ENCODE data around the gene METTL25. TPM values are rescaled to one million over a fixed set of nuclear protein-coding genes. Genes with fewer than 3 reads are reported as not detected.

METTL25 gene
- total and polyA plus RNA-seq, 10 of the 15 experiments (the other 5 are each of a cell fraction or from before 2014, with no cell fraction given), result 5.6 to 11.3 (median 8.0) TPM

DNA sequence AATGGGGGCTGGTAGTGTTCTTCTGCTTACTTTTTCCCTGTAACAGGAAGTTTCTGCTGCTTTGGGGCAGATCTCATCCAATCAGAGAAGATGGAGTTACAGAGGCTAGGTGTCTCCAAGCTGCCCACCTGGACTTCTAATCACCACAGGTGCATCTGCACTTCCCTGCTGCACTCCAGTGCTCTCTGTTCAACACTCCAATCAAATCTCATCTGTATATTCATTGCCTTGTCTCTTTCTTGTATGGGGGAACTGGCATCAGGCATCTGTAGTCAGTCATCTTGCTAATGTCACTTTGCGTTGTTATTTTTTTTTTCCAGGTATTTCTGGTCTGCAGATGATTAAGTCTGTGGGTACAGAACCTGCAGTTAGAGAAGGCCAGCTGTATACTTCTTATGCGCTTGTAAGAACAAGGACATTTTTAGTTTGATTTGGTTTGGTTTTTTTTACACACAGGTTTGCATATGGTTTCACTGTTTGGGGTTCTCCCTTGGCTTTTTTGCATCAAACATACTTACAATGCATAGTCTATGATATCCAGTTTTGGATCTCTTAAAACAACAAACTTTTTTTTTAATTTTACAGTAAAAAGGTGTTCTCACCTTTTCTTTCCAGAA, 116.0 kb downstream of the METTL25 start:
- H3K4me1 ChIP-seq (ENCODE audit: control insufficient read depth, insufficient read depth, low read length), result no peaks in the 10 kb centered on the region
- H4K20me1 ChIP-seq (ENCODE audit: control insufficient read depth, insufficient read depth), result no peaks in the 10 kb centered on the region
- ChIA-PET CTCF (no interaction called here), POLR2A (no interaction called here), RAD21 (ENCODE audit: unreplicated experiment) (no interaction called here), SMC1A (ENCODE audit: uncharacterized antibody, unreplicated experiment) (interaction anchor here (0.5 kb wide), 1 partner anchor 32 kb away, joined by 3 read pairs; no protein-coding TSS in a partner anchor)
- FAIRE-seq (no peak), DNase-seq (ENCODE audit: low read depth, low spot score) (peak; percentile 9), ATAC-seq (peak; percentile 50)
- 23% methylated on average over 2 of the region's 2 CpGs for WGBS (ENCODE audit: insufficient coverage, insufficient replicate concordance, low lambda C conversion rate, missing lambda C conversion rate)
- intact Hi-C loops (cut with micrococcal nuclease; ENCODE audit: unreplicated experiment), result no loop called here
- peaks cover 2% of the 10 kb centered on the region; the same call in 1 of the 3 replicates for H3K9me3 ChIP-seq (replicated peaks; ENCODE audit: control insufficient read depth, insufficient read depth, low read length)
- no peaks in the 10 kb centered on the region; a peak in 1 of 4 replicates for H3K36me3 ChIP-seq (ENCODE audit: control insufficient read depth in 2 of 2, insufficient read depth in 2 of 2, low read length in 1 of 2)
- H3K9ac ChIP-seq (ENCODE audit: control insufficient read depth, insufficient read depth, low read length), result no peak overlapping the region
- no peak overlapping the region for H3K4me2 ChIP-seq (ENCODE audit: control insufficient read depth, insufficient read depth)
- H2AFZ ChIP-seq (ENCODE audit: control insufficient read depth, low read depth, low read length), result no peak overlapping the region
- in situ Hi-C loops (cut with MboI), result no loop called here
- H3K79me2 ChIP-seq (ENCODE audit: control insufficient read depth, insufficient read depth, low read length), result no peaks in the 10 kb centered on the region
- no peak overlapping the region for H3K27ac ChIP-seq (ENCODE audit: control insufficient read depth, insufficient read depth)
- H3K27me3 ChIP-seq (replicated peaks in 1 of 2; ENCODE audit: control insufficient read depth in 2 of 2, insufficient read depth in 2 of 2, low read length in 1 of 2), result no peaks in the 10 kb centered on the region
- no peak overlapping the region for H3K4me3 ChIP-seq
- no TSS peak for BruUV-seq (replicated peaks)
- no peak for TF ChIP-seq RFX5 (IDR thresholded peaks at IDR 0.05; ENCODE audit: low read depth, low read length)
- peak; percentile 67; the same call in 1 of the 2 replicates for TF ChIP-seq ZNF384 (IDR thresholded peaks at IDR 0.05; ENCODE audit: borderline replicate concordance, low read depth, low read length)
- 0 out of 3 replicates have a peak, but pooled peaks have one; percentile 34 for TF ChIP-seq POU2F2 (IDR thresholded peaks at IDR 0.05; ENCODE audit: borderline replicate concordance, low read depth, low read length)
- TF ChIP-seq CHD2 (IDR thresholded peaks at IDR 0.05; ENCODE audit: borderline replicate concordance, low read depth, low read length), result no peak
- no peak for TF ChIP-seq RB1 (IDR thresholded peaks at IDR 0.05; ENCODE audit: borderline replicate concordance)
- no peak for TF ChIP-seq PML (IDR thresholded peaks at IDR 0.05; ENCODE audit: low read length)
- TF ChIP-seq, protein P1, sequence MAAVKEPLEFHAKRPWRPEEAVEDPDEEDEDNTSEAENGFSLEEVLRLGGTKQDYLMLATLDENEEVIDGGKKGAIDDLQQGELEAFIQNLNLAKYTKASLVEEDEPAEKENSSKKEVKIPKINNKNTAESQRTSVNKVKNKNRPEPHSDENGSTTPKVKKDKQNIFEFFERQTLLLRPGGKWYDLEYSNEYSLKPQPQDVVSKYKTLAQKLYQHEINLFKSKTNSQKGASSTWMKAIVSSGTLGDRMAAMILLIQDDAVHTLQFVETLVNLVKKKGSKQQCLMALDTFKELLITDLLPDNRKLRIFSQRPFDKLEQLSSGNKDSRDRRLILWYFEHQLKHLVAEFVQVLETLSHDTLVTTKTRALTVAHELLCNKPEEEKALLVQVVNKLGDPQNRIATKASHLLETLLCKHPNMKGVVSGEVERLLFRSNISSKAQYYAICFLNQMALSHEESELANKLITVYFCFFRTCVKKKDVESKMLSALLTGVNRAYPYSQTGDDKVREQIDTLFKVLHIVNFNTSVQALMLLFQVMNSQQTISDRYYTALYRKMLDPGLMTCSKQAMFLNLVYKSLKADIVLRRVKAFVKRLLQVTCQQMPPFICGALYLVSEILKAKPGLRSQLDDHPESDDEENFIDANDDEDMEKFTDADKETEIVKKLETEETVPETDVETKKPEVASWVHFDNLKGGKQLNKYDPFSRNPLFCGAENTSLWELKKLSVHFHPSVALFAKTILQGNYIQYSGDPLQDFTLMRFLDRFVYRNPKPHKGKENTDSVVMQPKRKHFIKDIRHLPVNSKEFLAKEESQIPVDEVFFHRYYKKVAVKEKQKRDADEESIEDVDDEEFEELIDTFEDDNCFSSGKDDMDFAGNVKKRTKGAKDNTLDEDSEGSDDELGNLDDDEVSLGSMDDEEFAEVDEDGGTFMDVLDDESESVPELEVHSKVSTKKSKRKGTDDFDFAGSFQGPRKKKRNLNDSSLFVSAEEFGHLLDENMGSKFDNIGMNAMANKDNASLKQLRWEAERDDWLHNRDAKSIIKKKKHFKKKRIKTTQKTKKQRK (IDR thresholded peaks at IDR 0.05; ENCODE audit: low read depth, low read length), result no peak
- TF ChIP-seq KAT2A (conservative IDR thresholded peaks at IDR 0.05; ENCODE audit: control insufficient read depth, low read depth, low read length), result no peak
- TF ChIP-seq, protein P2, sequence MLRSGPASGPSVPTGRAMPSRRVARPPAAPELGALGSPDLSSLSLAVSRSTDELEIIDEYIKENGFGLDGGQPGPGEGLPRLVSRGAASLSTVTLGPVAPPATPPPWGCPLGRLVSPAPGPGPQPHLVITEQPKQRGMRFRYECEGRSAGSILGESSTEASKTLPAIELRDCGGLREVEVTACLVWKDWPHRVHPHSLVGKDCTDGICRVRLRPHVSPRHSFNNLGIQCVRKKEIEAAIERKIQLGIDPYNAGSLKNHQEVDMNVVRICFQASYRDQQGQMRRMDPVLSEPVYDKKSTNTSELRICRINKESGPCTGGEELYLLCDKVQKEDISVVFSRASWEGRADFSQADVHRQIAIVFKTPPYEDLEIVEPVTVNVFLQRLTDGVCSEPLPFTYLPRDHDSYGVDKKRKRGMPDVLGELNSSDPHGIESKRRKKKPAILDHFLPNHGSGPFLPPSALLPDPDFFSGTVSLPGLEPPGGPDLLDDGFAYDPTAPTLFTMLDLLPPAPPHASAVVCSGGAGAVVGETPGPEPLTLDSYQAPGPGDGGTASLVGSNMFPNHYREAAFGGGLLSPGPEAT (IDR thresholded peaks at IDR 0.05; ENCODE audit: low read depth), result no peak
- no peak for TF ChIP-seq ESRRA (IDR thresholded peaks at IDR 0.05; ENCODE audit: low read length)
- TF ChIP-seq, protein P3, sequence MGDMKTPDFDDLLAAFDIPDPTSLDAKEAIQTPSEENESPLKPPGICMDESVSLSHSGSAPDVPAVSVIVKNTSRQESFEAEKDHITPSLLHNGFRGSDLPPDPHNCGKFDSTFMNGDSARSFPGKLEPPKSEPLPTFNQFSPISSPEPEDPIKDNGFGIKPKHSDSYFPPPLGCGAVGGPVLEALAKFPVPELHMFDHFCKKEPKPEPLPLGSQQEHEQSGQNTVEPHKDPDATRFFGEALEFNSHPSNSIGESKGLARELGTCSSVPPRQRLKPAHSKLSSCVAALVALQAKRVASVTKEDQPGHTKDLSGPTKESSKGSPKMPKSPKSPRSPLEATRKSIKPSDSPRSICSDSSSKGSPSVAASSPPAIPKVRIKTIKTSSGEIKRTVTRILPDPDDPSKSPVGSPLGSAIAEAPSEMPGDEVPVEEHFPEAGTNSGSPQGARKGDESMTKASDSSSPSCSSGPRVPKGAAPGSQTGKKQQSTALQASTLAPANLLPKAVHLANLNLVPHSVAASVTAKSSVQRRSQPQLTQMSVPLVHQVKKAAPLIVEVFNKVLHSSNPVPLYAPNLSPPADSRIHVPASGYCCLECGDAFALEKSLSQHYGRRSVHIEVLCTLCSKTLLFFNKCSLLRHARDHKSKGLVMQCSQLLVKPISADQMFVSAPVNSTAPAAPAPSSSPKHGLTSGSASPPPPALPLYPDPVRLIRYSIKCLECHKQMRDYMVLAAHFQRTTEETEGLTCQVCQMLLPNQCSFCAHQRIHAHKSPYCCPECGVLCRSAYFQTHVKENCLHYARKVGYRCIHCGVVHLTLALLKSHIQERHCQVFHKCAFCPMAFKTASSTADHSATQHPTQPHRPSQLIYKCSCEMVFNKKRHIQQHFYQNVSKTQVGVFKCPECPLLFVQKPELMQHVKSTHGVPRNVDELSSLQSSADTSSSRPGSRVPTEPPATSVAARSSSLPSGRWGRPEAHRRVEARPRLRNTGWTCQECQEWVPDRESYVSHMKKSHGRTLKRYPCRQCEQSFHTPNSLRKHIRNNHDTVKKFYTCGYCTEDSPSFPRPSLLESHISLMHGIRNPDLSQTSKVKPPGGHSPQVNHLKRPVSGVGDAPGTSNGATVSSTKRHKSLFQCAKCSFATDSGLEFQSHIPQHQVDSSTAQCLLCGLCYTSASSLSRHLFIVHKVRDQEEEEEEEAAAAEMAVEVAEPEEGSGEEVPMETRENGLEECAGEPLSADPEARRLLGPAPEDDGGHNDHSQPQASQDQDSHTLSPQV (IDR thresholded peaks at IDR 0.05), result no peak
- no peak for TF ChIP-seq IKZF1 (conservative IDR thresholded peaks at IDR 0.05)
- no peak for TF ChIP-seq CBX3 (IDR thresholded peaks at IDR 0.05; ENCODE audit: borderline replicate concordance, low read depth)
- TF ChIP-seq HDGF (IDR thresholded peaks at IDR 0.05), result no peak
- no peak for TF ChIP-seq EGR1 (IDR thresholded peaks at IDR 0.05; ENCODE audit: borderline replicate concordance in 1 of 2, low read depth in 2 of 2, low read length in 2 of 2)
- no peak for TF ChIP-seq CREM (IDR thresholded peaks at IDR 0.05; ENCODE audit: low read depth)

Measured in GM12878 (cell line).